ENCODE measurements around the gene ESR2. TPM values are rescaled to one million over a fixed set of nuclear protein-coding genes. Genes with fewer than 3 reads are reported as not detected.

Gene ESR2
- total and polyA plus RNA-seq, 2 donors (not counting 3 experiments of a cell fraction or from before 2014, with no cell fraction given), result 0.10 to 0.58 TPM

- Histone ChIP-seq H4K20me1 (replicated peaks; ENCODE audit: control insufficient read depth, extremely low read depth, insufficient read depth, low read length) (no peaks in the 10 kb centered on the region), H3K9ac (replicated peaks; ENCODE audit: extremely low read depth, insufficient read depth, low read length) (no peak overlapping the region), H3K9me1 (replicated peaks; ENCODE audit: control insufficient read depth, extremely low read depth, insufficient read depth, low read length) (no peaks in the 10 kb centered on the region), H3K27ac (ENCODE audit: insufficient read depth, low read depth, low read length) (no peak overlapping the region), H3K4me2 (ENCODE audit: insufficient read depth, low read length) (no peak overlapping the region), H3K27me3 (ENCODE audit: control insufficient read depth in 2 of 2, insufficient read depth in 2 of 2, low read length in 2 of 2) (no peaks in the 10 kb centered on the region), H2AFZ (ENCODE audit: low read depth, low read length) (no peak overlapping the region), H3K9me3 (replicated peaks; ENCODE audit: control insufficient read depth, insufficient read depth, low read length) (no peaks in the 10 kb centered on the region), H3K79me2 (ENCODE audit: control insufficient read depth, insufficient read depth, low read length) (no peaks in the 10 kb centered on the region), H3K4me3 (replicated peaks in 1 of 3; ENCODE audit: insufficient read depth in 1 of 3, low read depth in 1 of 3, low read length in 3 of 3) (no peak overlapping the region), H3K36me3 (ENCODE audit: control insufficient read depth in 2 of 2, extremely low read depth in 1 of 2, insufficient read depth in 2 of 2, low read length in 2 of 2) (peaks cover 0 to 7% of the 10 kb centered on the region in 2 experiments), H3K4me1 (ENCODE audit: control insufficient read depth, extremely low read depth, insufficient read depth, low read length) (no peaks in the 10 kb centered on the region)
- intact Hi-C loops (cut with micrococcal nuclease) (no loop called here), dilution Hi-C loops (cut with MboI; ENCODE audit: extremely low pct_ligation_motif_present, low sequenced_read_pairs) (no loop called here)
- ChIA-PET POLR2A (no interaction called here), CTCF (interaction anchor here (1.0 kb wide), 1 partner anchor 10 kb away, joined by 3 read pairs; no protein-coding TSS in a partner anchor)
- TF ChIP-seq EZH2 (IDR thresholded peaks at IDR 0.05; ENCODE audit: borderline replicate concordance, low read depth, low read length, severe bottlenecking) (no peak), JUN (IDR thresholded peaks at IDR 0.05; ENCODE audit: borderline replicate concordance, insufficient read depth, insufficient read length, low read depth) (no peak), GATA2 (IDR thresholded peaks at IDR 0.05; ENCODE audit: insufficient read depth, insufficient read length, low read depth, low read length) (no peak), POLR2A (IDR thresholded peaks at IDR 0.05; ENCODE audit: low read depth, low read length) (no peak), MYC (IDR thresholded peaks at IDR 0.05; ENCODE audit: low read depth, low read length) (no peak), POLR2AphosphoS5 (IDR thresholded peaks at IDR 0.05; ENCODE audit: insufficient read depth, low read depth, low read length) (no peak), CTCF (IDR thresholded peaks at IDR 0.05; ENCODE audit: extremely low read depth in 1 of 2, insufficient read depth in 1 of 2, low read depth in 1 of 2, low read length in 2 of 2) (no peak), FOS (IDR thresholded peaks at IDR 0.05; ENCODE audit: borderline replicate concordance, insufficient read depth, low read length) (no peak), MAX (IDR thresholded peaks at IDR 0.05; ENCODE audit: insufficient read depth, insufficient read length) (no peak)
- FAIRE-seq (no peak), DNase-seq (ENCODE audit: low read depth, low spot score) (no peak)
- BruUV-seq (replicated peaks), result no TSS peak
These were observed 211.3 kb downstream of the ESR2 start for GRCh38 chr14:64082837-64083236.
